ENCODE results near the gene PRM1. TPM values are rescaled to one million over a fixed set of nuclear protein-coding genes. Genes with fewer than 3 reads are reported as not detected.

PRM1 gene
- total and polyA plus RNA-seq, 2 donors, result not detected

DNA sequence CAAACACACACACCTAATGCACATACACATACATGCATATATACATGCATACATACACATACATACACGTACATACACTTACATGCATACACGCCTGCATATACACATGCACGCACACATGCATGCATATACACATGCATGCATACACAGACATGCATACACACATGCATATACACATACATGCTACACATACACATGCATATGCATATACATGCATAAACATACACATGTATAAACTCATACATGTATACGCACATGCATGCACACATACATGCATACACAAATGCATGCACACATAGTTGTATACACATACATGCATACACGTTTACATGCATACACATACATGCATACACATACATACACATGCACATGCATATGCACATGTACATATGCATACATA, 40.5 kb upstream of the PRM1 start:
- Histone ChIP-seq H3K4me3 (ENCODE audit: low read depth, low read length) (no peak overlapping the region), H3K27ac (ENCODE audit: low read depth) (no peak overlapping the region), H3K4me1 (ENCODE audit: insufficient read depth) (no peaks in the 10 kb centered on the region), H3K36me3 (ENCODE audit: insufficient read depth) (no peaks in the 10 kb centered on the region)
- DNase-seq (ENCODE audit: extremely low spot score), result no peak
- 93% methylated on average over 5 of the region's 5 CpGs for WGBS

DNA sequence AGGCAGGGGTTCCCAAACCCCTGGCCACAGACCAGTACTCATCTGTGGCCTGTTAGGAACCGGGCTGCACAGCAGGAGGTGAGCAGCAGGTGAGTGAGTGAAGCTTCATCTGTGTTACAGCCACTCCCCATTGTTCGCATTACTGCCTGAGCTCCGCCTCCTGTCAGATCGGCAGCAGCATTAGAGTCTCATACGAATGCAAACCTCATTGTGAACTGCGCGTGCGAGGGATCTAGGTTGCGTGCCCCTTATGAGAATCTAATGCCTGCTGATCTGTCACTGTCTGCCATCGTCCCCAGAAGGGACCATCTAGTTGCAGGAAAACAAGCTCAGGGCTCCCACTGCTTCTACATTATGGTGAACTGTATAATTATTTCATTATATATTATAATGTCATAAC, 39.0 kb upstream of the PRM1 start:
- Histone ChIP-seq H3K4me1 (ENCODE audit: insufficient read depth) (no peaks in the 10 kb centered on the region), H3K36me3 (ENCODE audit: insufficient read depth) (no peaks in the 10 kb centered on the region), H3K4me3 (ENCODE audit: low read depth, low read length) (no peak overlapping the region), H3K27ac (ENCODE audit: low read depth) (no peak overlapping the region)
- 84% methylated on average over 10 of the region's 10 CpGs for WGBS
- no peak for DNase-seq (ENCODE audit: extremely low spot score)

DNA sequence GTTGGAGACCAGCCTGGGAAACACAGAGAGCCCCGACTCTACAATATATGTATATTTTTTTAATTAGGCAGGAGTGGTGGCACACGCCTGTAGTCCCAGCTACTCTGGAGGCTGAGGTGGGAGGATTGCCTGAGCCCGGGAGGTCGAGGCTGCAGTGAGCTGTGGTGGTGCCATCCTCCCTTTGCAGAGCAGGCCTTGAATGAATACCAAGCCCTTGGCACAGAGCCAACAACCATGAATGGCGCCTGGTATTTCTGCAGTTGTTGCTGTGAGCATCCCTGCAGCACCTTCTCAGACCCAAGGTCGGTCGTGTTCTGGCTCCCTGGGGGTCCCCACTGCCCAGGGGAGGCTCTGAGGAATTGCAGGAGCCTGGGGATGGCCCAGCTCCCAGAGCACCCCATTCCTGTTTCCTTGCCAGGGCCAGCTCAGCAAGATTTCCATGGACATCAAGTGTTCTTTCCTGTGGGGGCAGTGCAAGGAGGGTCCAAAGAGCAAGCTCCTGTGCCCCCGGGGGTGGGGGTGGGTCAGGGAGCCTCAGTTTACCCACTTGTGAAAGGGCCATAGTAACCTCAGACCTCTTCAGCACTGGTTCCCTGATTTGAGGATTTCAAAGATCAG, 38.5 kb upstream of the PRM1 start:
- Histone ChIP-seq H3K27ac (ENCODE audit: low read depth) (no peak overlapping the region), H3K4me1 (ENCODE audit: insufficient read depth) (no peaks in the 10 kb centered on the region), H3K36me3 (ENCODE audit: insufficient read depth) (no peaks in the 10 kb centered on the region), H3K4me3 (ENCODE audit: low read depth, low read length) (no peak overlapping the region)
- DNase-seq (ENCODE audit: extremely low spot score), result no peak
- WGBS, result 65% methylated on average over 8 of the region's 8 CpGs

DNA sequence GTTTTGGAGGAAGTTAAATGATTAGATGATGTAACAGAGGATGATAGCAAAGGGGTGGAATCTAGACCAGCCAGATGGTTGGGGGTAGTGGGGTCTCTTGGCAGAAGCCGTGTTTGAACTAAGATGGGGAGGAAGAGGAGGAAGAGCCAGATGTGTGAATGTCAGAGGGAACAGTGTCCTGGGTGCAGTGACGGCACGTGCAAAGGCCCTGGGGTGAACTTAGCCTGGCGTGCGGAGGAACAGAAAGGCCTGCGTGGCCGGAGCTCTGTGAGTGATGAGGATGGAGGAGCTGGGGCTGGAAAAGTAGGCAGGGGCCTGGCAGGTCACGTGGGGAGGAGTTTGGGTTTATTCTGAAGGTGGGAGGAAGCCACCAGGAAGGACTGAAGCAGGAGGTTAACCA, 37.7 kb upstream of the PRM1 start:
- no peaks in the 10 kb centered on the region for H3K36me3 ChIP-seq (ENCODE audit: insufficient read depth)
- no peak overlapping the region for H3K27ac ChIP-seq (ENCODE audit: low read depth)
- no peaks in the 10 kb centered on the region for H3K4me1 ChIP-seq (ENCODE audit: insufficient read depth)
- WGBS, result 88% methylated on average over 8 of the region's 8 CpGs
- H3K4me3 ChIP-seq (ENCODE audit: low read depth, low read length), result no peak overlapping the region
- DNase-seq (ENCODE audit: extremely low spot score), result no peak

DNA sequence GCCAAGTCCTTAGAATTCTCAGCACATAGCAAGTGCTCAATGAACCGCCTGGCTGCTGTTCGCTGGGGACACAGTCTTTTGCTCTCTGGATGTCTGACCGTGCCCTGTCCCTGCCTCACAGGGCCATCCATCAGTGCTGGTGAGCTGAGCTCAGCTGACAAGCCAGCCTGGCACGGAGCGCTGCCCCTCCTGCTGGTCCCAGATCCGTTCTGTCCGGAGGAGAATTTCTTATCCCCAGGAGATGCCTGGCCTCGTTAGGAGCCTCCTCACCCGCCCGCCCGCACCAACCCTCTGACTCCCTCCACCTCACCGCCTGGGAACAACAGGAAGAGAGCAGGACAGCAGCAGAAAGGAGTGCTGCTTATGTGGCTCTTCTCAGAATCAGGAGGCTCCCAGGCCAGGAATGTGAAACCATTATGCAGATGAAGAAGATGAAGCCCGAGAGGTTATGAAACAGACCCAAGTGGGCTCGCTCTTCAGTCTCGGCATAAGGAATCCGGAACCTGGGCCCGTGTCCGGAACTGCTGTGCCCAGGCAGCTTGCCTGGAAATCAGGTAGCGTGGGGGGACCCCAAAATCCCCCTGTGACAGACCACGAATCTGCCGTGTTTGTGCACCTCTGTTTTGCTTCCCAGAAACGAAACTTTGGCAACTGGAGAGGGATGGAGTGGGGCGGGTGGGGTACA, 35.3 kb upstream of the PRM1 start:
- H3K4me3 ChIP-seq (ENCODE audit: low read depth, low read length), result no peak overlapping the region
- no peaks in the 10 kb centered on the region for H3K4me1 ChIP-seq (ENCODE audit: insufficient read depth)
- H3K27ac ChIP-seq (ENCODE audit: low read depth), result no peak overlapping the region
- no peaks in the 10 kb centered on the region for H3K36me3 ChIP-seq (ENCODE audit: insufficient read depth)
- no peak for DNase-seq (ENCODE audit: extremely low spot score)
- 78% methylated on average over 23 of the region's 23 CpGs for WGBS

DNA sequence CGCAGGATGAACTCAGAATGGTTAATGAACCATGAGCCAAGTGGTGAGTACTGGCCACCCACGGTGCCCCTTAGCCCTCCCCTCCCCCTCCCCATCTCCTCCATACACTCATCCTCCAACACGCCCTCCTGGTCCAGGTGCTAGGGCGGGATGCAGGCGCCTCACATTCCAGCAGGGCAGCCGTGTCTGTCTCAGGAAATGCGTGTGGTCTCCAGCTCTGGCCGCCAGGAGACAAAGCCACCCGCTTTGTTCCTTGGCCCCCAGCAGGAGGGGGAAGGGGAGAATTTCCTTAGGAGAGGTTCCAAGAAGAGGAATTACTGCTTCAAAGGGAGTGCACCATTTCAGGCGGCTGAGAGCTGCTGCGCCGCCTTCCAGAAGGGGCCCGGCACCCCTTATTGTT, 34.4 kb upstream of the PRM1 start:
- Histone ChIP-seq H3K36me3 (ENCODE audit: insufficient read depth) (no peaks in the 10 kb centered on the region), H3K27ac (ENCODE audit: low read depth) (no peak overlapping the region), H3K4me3 (ENCODE audit: low read depth, low read length) (no peak overlapping the region), H3K4me1 (ENCODE audit: insufficient read depth) (no peaks in the 10 kb centered on the region)
- WGBS, result 44% methylated on average over 13 of the region's 13 CpGs
- no peak for DNase-seq (ENCODE audit: extremely low spot score)

DNA sequence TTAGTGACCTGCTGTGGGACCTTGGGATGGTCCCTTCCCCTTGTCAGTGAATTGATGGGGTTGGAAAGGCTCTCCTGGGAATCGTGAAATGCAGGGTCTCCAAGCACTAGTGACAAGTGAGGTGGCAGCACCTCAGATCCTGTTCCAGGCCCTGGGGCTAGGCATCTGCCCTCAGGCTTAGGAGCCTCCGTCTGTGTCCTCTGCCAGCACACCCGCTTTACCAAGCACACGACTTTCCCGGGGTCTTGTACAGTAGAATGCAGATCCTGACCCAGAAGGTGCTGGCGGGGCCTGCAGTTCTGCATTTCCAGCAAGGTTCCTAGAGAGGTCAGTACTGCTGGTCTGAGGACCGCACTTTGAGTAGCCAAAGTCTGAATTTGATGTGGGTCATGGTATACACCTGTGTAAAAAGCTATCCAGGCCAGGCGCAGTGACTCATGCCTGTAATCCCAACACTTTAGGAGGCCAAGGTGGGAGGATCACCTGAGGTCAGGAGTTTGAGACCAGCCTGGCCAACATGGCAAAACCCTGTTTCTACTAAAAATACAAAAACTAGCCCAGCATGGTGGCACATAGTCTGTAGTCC, 33.3 kb upstream of the PRM1 start:
- Histone ChIP-seq H3K4me3 (ENCODE audit: low read depth, low read length) (no peak overlapping the region), H3K36me3 (ENCODE audit: insufficient read depth) (no peaks in the 10 kb centered on the region)
- WGBS, result 93% methylated on average over 8 of the region's 8 CpGs

DNA sequence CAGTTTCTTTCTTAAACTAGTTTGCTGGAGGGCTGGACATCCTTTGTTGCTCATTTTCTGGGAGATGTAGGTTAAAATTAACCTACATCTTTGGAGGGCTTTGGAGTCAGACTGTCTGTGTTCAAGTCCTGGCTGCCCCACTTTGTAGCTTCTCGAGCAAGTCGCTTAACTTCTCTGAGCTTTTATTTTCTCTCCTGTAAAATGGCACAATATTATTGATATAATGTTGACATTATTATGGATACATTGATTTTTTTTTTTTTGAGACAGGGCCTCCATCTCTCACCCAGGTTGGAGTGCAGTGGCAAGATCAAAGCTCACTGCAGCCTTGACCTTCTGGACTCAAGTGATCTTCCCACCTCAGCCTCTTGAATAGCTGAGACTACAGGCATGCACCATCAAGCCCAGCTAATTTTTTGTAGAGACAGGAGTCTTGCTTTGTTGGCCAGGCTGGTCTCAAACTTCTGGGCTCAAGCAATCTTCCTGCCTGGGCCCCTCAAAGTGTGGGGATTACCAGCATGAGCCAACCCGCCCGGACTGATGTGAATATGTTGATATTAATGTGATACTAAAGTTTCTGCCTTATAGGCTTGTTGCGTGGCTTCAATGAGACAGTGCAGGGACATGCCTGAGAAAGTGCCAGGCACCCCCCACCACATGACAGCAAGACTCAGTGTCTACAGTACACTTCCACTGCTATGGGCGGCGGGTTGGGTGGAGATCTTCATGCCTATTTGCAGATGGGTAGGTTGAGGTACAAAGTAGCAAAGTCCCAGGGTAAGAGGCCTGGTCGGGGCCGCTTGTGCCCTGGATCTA, 32.6 kb upstream of the PRM1 start:
- 92% methylated on average over 9 of the region's 9 CpGs for WGBS
- DNase-seq (ENCODE audit: extremely low spot score), result no peak
- no peaks in the 10 kb centered on the region for H3K4me1 ChIP-seq (ENCODE audit: insufficient read depth)
- no peak overlapping the region for H3K4me3 ChIP-seq (ENCODE audit: low read depth, low read length)
- H3K36me3 ChIP-seq (ENCODE audit: insufficient read depth), result no peaks in the 10 kb centered on the region
- no peak overlapping the region for H3K27ac ChIP-seq (ENCODE audit: low read depth)

More for the DNA sequence above, 33.3 kb upstream of the PRM1 start:
- DNase-seq (ENCODE audit: extremely low spot score), result no peak
- Histone ChIP-seq H3K4me1 (ENCODE audit: insufficient read depth) (no peaks in the 10 kb centered on the region), H3K27ac (ENCODE audit: low read depth) (no peak overlapping the region)

DNA sequence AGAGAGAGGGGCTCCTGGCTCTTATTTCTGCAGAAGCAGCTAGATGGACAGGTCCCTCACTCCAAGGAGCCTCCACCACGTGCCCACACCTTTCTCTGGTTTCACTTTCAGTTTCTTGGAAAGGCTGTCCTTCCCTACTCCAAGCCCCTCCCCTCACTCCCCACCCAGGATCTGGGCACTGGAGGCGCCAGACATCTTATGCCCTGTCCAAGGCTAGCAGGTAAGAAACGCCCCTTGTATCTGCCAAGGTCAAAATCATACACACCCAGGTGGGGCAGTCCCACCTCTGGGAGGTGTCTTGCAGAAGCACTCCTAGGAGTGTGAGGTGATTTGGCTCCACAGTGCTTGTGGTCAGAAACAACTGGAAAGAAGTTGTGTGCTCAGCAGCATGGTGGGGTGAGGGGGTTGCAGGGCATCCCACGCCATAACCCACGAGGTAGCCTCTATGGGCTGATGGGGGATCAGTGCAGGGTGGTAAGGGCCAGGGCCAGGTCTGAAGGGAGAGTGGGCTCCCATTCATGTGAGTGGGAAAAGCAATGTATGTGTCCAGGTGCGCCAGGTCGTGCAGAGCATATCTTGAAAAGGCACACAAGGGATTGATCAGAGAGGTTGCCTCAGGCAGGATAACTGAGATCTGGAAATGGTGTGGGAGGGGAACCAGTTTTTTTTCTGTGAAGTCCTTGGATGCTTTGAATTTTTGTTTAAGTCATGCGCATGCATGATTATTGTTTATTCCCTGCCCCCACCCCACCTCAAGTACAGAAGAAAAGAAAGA, 31.8 kb upstream of the PRM1 start:
- Histone ChIP-seq H3K27ac (ENCODE audit: low read depth) (no peak overlapping the region), H3K4me3 (ENCODE audit: low read depth, low read length) (no peak overlapping the region), H3K4me1 (ENCODE audit: insufficient read depth) (no peaks in the 10 kb centered on the region), H3K36me3 (ENCODE audit: insufficient read depth) (no peaks in the 10 kb centered on the region)
- no peak for DNase-seq (ENCODE audit: extremely low spot score)
- WGBS, result 67% methylated on average over 8 of the region's 8 CpGs

DNA sequence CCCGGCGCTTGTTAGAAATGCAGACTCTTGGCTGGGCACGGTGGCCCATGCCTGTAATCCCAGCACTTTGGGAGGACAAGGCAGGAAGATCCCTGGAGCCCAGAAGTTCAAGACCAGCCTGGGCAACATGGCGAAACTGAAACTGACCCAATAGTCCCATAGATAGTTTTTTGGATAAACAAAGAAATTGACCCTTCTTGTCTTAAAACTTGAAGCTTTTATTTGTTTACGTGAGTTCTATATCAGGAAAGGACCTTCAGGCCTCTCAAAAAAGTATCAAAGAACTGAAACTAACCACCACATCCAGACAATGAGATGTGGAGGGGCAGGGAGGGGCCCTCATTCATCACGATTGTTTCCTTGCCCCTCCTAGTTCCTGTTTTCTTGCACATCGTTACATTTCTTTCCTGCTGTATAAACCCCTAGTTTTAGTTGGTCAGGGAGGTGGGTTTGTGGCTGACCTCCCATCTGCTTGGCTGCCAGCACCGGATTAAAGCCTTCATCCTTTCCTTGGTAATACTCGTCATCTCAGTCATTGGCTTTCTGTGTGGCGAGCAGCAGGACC, 29.9 kb upstream of the PRM1 start:
- H3K4me3 ChIP-seq (ENCODE audit: low read depth, low read length), result no peak overlapping the region
- no peaks in the 10 kb centered on the region for H3K4me1 ChIP-seq (ENCODE audit: insufficient read depth)
- WGBS, result 73% methylated on average over 10 of the region's 10 CpGs
- DNase-seq (ENCODE audit: extremely low spot score), result no peak
- H3K36me3 ChIP-seq (ENCODE audit: insufficient read depth), result no peaks in the 10 kb centered on the region
- no peak overlapping the region for H3K27ac ChIP-seq (ENCODE audit: low read depth)

DNA sequence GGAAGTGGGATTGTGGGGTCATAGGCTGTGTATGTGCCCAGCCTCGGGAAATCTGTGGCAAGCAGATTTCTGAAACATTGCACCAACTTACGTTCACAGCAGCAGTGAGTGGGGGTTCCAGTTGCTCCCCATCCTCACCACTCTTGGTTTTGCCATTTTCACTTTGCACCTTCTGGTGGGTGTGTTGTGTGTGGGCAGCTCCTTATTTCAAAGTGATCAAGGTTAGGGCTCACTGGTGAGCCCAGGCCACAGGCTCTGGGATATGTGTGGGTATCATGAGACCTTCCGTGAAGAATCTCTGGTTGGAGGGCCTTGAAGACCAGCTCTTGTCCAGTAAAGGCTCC, 29.5 kb upstream of the PRM1 start:
- 93% methylated on average over 3 of the region's 3 CpGs for WGBS
- Histone ChIP-seq H3K36me3 (ENCODE audit: insufficient read depth) (no peaks in the 10 kb centered on the region), H3K4me3 (ENCODE audit: low read depth, low read length) (no peak overlapping the region), H3K4me1 (ENCODE audit: insufficient read depth) (no peaks in the 10 kb centered on the region), H3K27ac (ENCODE audit: low read depth) (no peak overlapping the region)
- no peak for DNase-seq (ENCODE audit: extremely low spot score)

DNA sequence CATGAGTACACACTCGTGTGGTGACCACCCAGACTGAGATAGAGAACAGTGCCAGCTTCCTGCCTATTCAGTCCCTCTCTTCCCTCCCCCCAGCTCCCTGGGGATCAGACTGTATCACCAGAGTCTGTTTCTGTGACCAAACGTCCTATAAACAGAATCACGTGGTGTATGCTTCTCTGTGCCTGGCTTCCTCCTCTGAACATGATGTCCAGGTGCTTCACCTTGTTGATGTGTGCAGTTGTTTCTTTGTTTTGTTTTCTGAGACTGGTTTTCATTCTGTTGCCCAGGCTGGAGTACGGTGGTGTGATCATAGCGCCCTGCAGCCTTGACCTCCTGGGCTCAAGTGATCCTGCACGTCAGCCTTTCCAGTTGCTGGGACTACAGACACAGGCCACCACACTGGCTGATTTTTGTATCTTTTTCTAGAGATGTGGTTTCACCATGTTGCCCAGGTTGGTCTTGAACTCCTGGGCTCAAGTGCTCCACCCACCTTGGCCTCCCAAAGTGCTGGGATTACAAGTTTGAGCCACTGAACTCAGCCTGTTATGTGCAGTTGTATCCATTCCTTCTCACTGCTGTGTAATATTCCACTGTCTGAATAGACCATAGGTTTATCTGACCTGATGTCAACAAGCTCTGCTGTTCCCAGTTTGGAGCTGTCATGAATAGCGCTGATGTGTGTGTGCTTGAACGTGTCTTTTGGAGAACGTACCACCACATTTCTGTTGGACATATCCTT, 28.9 kb upstream of the PRM1 start:
- no peaks in the 10 kb centered on the region for H3K36me3 ChIP-seq (ENCODE audit: insufficient read depth)
- no peak for DNase-seq (ENCODE audit: extremely low spot score)
- no peaks in the 10 kb centered on the region for H3K4me1 ChIP-seq (ENCODE audit: insufficient read depth)
- no peak overlapping the region for H3K4me3 ChIP-seq (ENCODE audit: low read depth, low read length)
- H3K27ac ChIP-seq (ENCODE audit: low read depth), result no peak overlapping the region
- WGBS, result 68% methylated on average over 9 of the region's 9 CpGs
